ENCODE results near the gene NHLRC1. TPM values are rescaled to one million over a fixed set of nuclear protein-coding genes. Genes with fewer than 3 reads are reported as not detected.

Gene NHLRC1
- total and polyA plus RNA-seq, 12 donors, result 0.32 to 4.3 (median 3.1) TPM

GRCh38 chr6:18107061-18107460 lies 15.4 kb downstream of the NHLRC1 start:
- Histone ChIP-seq H3K4me1 (replicated peaks in 1 of 2) (no peaks in the 10 kb centered on the region), H3K4me3 (no peak overlapping the region), H3K36me3 (replicated peaks in 1 of 2) (no peaks in the 10 kb centered on the region), H3K27me3 (no peaks in the 10 kb centered on the region), H3K27ac (no peak overlapping the region), H3K9me3 (replicated peaks in 1 of 3) (no peaks in the 10 kb centered on the region)
- no peak for DNase-seq
- 90 to 100% (median 93%) methylated on average over 1 of the region's 1 CpG for WGBS, 4 donors
- TF ChIP-seq POLR2A (IDR thresholded peaks at IDR 0.05), result no peak
- TF ChIP-seq, protein P1, sequence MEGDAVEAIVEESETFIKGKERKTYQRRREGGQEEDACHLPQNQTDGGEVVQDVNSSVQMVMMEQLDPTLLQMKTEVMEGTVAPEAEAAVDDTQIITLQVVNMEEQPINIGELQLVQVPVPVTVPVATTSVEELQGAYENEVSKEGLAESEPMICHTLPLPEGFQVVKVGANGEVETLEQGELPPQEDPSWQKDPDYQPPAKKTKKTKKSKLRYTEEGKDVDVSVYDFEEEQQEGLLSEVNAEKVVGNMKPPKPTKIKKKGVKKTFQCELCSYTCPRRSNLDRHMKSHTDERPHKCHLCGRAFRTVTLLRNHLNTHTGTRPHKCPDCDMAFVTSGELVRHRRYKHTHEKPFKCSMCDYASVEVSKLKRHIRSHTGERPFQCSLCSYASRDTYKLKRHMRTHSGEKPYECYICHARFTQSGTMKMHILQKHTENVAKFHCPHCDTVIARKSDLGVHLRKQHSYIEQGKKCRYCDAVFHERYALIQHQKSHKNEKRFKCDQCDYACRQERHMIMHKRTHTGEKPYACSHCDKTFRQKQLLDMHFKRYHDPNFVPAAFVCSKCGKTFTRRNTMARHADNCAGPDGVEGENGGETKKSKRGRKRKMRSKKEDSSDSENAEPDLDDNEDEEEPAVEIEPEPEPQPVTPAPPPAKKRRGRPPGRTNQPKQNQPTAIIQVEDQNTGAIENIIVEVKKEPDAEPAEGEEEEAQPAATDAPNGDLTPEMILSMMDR (IDR thresholded peaks at IDR 0.05), result no peak
- intact Hi-C loops (cut with DNase I), result no loop called here

DNA sequence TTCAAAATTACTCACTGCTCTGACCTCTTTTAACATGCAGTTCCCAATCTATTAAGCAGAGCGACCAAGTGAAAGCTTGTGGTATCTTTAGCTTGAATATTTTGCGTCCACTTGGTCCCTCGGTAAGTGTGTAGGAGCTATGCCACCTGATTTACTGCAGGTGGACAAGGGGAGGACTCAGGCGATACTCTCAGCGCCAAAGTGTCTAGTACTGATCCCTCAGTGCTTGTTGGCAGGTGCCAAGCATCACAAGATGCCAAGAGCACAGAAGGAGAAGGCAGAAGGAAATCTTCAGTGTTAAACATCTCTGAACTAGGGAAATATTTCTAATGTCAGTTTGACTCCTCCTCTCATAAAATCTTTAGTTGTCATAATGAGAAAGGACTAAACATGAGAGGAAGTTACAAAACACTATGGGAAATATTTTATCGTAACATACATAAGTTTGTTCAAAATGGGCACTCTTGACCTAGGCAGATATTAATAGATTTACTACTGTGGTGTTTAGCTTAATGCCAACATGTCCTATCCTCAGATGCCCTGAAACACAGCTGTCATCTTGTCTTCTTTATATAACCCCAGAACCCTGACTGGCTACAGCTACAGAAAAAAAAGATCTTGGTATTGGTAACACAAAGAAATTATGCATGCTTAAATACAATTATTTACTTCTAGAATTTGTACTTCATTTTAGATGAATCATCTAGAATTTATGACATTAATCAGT lies 19.5 kb downstream of the NHLRC1 start:
- Histone ChIP-seq H3K4me1 (replicated peaks in 1 of 2) (no peaks in the 10 kb centered on the region), H3K27ac (no peak overlapping the region), H3K36me3 (replicated peaks in 1 of 2) (no peaks in the 10 kb centered on the region), H3K9me3 (replicated peaks in 1 of 3) (no peaks in the 10 kb centered on the region), H3K4me3 (no peak overlapping the region), H3K27me3 (no peaks in the 10 kb centered on the region)
- DNase-seq, result no peak
- WGBS, 4 donors, result 80 to 90% (median 83%) methylated on average over 6 of the region's 6 CpGs
- TF ChIP-seq POLR2A (IDR thresholded peaks at IDR 0.05), result no peak
- TF ChIP-seq, protein P1 (IDR thresholded peaks at IDR 0.05), result no peak
- intact Hi-C loops (cut with DNase I), result no loop called here

- no peak for DNase-seq
- H3K4me3 ChIP-seq, result no peak overlapping the region
- H3K36me3 ChIP-seq (replicated peaks in 1 of 2), result no peaks in the 10 kb centered on the region
- no peak overlapping the region for H3K27ac ChIP-seq
- TF ChIP-seq POLR2A (IDR thresholded peaks at IDR 0.05), result no peak
- TF ChIP-seq, protein P1 (IDR thresholded peaks at IDR 0.05), result no peak
- no peaks in the 10 kb centered on the region for H3K4me1 ChIP-seq (replicated peaks in 1 of 2)
- WGBS, 4 donors, result 72 to 79% (median 73%) methylated on average over 2 of the region's 2 CpGs
- H3K9me3 ChIP-seq (replicated peaks in 1 of 3), result no peaks in the 10 kb centered on the region
- intact Hi-C loops (cut with DNase I), result no loop called here
- H3K27me3 ChIP-seq, result no peaks in the 10 kb centered on the region
These were observed 20.6 kb downstream of the NHLRC1 start for GRCh38 chr6:18101873-18102272.

GRCh38 chr6:18101271-18101670 lies 21.2 kb downstream of the NHLRC1 start:
- Histone ChIP-seq H3K27me3 (no peaks in the 10 kb centered on the region), H3K27ac (no peak overlapping the region), H3K9me3 (replicated peaks in 1 of 3) (no peaks in the 10 kb centered on the region), H3K4me3 (no peak overlapping the region), H3K4me1 (replicated peaks in 1 of 2) (no peaks in the 10 kb centered on the region), H3K36me3 (replicated peaks in 1 of 2) (no peaks in the 10 kb centered on the region)
- intact Hi-C loops (cut with DNase I), result no loop called here
- DNase-seq, result no peak
- 77 to 88% (median 82%) methylated on average over 1 of the region's 1 CpG for WGBS, 4 donors
- TF ChIP-seq, protein P1 (IDR thresholded peaks at IDR 0.05), result no peak
- TF ChIP-seq POLR2A (IDR thresholded peaks at IDR 0.05), result no peak
